HG02970 (cell line): ENCODE data around the gene AQP12A.
"Not testable (repeated sequence)": the region's sequence is repeated elsewhere in the genome, so short reads cannot be mapped to it uniquely, and the experiment has no call there.

ENCODE experiments used
- ATAC-seq: cut with Tn5 transposase; IDR thresholded peaks from one replicate; pipeline ENCODE4 v1.9.1; 2021; ENCODE audit warnings: mild to moderate bottlenecking, moderate library complexity, moderate number of reproducible peaks; ENCODE audit not compliant: unreplicated experiment, low FRiP score

The AQP12A gene

DNA sequence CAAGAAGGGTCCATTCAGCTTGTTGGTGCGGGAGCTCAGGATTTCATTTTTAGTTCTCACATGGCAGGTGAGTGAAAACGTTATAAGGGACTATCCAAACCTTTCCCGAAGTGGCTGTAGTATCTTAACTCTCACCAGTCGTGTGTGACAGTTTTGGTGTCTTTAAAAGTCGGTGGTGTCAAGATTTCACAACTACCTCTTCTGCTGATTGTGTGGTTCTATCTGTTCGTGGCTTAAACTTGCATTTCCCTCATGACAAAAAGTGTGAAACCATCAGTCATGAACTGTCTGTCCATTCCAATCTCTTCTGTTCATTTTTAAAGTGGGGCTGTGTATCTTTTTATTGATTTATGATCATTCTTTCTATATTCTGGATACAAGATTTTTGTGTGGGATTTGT is 5.2 kb upstream of the AQP12A start:
- no peak for ATAC-seq

DNA sequence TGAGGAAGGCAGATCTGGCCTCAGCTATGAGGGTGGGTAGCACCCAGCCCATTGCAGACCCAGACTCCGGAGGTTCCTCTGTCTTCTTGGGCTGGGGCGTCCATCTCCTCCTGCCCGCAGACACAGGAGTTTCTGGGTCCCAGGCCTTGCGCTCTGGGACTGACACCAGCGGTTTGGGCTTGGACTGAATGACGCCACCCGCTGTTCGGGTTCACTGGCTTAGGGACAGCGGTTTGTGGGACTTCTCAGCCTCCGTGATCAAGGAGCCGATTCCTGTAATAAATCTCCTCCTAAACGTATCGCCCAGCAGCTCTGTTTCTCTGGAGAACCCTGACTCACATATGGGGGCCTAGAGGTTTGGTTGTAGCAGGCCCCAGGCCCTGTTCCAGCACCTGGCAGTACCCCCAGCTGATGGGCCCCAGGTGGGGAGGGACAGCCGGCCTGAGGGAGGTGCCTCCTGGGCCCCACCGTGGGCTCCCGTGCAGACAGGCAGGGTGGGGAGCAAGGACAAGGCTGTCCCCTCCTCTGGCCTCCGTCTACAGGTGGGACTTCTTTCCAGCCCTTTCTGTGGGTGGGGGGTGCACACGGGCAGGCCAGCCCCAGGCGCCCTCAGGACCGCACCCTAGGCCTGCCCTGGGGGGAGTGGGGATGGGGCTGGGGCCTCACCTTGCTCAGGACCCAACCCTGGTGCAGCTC is 4.5 kb upstream of the AQP12A start:
- no peak for ATAC-seq

DNA sequence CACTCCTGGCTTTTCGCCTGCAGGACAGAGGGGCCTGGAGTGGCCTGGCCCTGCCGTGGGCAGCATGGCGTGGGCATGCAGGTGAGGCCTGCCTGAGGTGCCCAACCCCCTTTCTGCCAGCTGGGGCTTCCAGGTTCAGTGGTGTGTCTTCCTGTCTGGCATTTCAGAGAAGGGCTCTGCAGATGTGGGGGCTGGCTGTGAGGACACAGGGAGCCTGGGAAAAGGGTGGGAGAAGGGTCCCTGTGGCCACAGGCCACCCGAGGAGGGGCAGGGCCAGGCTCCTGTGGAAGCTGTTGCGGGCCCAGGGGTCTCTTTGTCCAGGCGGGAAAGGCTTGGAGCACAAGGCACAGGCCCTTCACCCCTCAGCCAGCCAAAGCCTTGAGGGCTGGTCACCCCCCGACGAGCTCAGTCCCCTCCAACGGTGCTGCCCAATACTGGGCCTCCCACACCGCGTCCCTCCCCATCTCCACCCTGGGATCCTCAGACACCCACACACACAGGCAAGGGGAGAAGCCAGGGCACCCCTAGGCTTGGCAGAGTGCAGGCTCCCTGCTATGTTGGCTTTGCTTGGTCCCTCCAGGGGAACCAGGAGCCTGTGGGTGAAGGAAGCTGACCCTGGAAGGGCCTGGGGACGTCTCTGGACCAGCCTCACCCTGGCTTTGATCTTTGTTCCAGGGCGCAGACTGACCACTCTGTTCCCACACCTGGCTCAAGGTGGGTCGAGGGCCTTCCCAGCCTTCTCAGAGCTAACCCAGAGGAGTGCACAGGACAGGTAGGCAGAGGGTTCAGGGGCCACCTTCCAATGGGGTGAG is 3.7 kb upstream of the AQP12A start:
- no peak for ATAC-seq

DNA sequence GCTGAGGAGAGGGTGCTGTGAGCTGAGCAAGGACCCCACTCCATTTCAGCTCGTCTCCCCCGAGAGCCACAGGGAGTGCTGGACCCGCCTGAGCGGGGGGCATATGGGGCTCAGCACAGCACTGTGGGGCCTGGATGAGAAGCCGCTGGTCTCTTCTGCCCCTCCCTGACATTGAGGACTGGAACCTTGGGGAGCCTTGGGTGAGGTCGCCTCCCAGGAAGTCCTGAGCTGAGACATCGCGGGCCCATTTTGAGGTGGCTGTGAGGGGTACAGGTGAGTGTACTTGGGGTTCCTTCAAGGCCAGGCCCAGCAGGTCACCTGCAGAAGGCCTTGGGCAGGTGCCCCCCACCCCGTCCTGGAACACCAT is 3.1 kb upstream of the AQP12A start:
- no peak for ATAC-seq

DNA sequence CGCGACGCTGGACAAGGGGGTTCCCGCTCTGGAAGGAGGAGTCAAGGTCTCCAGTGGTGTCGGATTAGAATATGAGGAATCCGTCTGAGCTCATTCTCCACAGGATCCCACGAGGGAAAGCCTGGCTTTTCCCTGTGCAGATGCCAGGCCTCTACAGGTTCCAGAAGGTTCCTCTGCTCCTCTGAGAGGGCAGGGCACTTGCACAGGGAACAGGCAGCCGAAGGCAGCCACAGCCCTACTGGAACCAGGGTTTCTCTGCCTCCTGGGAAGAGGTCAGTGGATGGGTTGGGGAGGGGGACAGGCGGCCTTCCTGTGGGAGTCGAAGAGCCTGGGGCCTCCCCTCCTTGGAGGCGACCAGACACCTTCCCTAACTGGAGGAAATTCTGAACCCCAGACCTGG is 1.7 kb upstream of the AQP12A start:
- no peak for ATAC-seq

DNA sequence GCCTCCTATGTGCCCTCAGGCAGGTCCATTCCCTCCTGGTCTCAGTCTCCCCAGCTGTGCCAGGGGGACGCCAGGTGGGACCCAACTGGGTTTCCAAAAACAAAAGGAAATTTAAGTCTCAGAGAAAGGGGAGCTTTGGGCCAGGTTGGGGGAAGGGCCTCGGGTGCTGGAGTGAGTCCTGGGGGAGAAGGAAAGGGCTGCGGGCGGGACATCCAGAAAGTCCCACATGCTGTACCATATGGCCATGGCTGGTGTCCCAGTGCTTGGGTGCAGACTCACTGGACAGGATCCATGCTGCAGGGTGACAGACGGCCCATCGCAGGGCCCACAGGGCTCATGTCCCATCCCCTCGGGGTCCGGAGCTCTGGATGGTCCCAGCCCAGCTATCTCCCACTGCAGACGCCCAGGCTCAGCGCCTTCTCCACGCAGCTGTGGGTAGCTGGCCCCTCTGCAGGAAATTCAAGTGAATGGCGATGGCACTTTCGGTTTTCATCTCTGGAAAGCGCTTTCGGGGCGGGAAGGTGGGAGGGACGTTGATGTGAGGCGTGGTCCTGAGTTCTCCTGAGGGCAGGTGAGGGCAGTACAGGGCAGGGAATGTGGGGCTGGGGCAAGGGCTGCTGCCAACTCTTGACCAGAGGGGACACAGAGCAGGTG is 1.1 kb upstream of the AQP12A start:
- ATAC-seq: not testable (repeated sequence)

DNA sequence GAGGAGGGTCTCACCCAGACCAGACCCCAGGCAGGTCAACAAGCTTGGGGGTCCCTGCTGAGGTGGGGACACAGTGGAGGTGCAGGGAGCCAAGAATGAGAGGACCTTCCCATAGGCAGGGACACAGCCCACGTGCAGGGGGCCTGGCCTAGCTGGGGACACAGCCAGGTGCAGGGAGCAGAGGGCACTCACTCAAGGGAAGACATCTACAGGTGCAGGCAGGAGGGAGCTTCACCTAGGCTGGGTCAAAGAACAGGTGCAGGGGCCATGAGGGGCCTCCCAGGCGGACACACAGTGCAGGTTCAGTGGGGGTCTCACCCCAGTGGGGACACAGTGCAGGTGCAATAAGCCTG is 615 bp upstream of the AQP12A start:
- not testable (repeated sequence) for ATAC-seq

DNA sequence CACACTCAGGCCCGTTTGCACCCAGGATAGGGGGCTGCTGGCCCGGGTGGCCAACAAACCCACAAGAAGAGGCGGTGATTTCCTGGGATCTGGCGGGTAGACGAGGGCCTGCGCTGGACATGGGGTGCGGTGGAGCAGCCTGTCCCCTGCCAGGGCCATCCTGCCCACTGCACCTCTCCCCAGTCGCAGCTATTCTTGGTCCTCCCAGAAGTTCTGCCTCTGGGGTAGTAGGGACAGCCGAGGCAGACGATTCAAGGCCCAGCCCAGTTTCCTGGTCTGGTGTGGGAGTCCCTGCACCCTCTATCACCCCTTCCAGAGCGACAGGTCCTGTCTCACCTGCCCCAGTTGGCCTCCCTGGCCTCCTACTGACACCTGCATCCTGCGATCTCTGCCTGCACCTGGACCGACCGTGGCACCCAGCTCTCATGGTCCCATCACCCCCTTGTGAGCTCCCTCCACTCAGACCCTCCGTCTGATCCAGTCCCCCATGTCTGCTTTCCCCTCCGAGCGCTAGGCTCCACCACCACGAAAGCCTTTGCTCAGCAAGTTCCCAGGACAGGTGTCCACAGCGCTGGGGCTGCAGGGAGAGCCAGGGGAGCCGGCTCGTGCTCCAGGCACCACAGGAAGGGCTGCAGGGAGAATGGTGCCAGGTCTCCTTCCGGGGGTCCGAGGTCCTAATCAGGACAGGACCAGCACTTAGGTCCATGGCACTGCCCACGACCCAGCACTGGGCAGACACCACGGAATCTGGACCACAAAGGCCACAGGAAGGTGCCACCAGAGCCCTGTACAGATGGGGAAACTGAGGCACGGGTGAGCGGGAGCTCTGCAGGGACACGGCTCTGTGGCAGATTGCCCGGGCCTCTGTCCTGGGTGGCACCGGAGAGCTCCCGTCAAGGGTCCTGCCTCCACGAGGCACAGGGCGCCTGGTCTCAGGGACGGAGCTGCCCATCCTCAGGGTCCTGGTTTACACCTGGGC is 1.2 kb downstream of the AQP12A start:
- not testable (repeated sequence) for ATAC-seq

DNA sequence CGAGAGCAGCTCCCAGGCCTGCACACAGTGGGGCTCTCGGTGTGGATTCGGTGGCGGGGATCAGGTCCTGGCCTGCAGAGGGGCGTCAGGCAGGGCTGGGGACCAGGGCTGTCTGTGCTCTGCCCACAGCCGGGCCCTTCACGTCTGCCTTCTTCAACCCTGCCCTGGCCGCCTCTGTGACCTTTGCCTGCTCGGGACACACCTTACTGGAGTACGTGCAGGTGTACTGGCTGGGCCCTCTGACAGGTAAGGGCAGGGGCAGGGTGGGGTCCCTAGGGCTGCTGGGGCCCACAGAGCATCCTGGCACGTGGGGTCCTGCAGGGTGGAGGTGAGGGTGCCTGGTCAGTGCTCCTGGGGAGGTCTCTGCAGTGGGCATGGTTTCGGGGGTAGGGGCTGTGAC is 2.6 kb downstream of the AQP12A start:
- ATAC-seq: not testable (repeated sequence)

- ATAC-seq: not testable (repeated sequence)
These were observed 3.9 kb downstream of the AQP12A start for GRCh38 chr2:240695593-240695992.

DNA sequence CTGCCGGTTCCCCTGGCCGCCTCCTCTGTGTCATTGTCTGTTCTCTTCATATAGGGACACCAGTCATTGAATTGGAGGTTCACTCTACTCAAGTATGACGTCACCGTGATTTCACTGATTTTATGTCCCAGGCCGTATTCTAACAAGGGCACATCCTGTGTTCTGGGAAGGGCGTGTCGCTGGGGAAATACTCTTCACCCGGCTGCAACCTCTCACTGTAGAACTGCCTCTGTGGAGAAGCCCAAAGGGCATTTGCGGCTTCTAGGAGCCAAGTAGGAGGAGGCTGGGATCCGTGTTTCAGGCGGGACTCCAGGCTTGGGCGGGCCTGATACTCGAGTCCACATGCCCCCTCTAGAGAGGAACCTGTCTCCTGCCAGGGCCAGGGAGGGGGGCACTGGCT is 4.8 kb downstream of the AQP12A start:
- not testable (repeated sequence) for ATAC-seq

DNA sequence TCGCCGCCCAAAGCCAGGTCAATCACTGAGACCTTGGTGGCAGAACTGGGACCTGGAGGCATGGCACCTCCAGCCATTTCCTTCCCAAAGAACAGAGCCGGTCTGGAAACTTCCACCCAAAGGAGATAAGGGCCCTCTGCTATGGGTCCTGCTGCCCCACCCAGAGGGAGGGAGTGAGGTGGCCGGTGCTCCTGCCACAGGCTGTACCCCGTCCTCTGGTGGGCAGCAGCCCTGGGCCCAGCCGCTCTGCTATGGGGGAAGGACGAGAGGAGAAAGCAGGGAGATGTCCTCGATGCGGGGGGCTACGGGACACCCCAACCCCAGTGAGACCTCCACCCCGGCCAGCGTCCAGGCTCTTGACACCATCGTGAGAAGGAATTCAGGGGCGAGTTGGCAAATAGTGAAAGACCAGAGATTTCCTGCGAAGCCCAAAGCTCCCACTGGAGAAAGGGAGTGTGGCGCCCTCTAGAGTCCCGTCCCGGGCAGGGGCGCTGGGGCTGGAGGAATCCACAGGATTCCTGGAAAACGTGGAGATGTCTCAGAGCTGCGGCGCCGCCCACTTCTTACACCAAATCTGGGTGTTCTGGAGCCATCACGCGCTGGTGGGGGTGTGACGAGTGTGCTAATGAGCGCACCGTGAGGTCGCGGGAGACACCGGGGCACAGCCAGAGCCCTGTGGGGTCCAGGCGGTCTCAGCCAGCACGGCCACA is 7.3 kb downstream of the AQP12A start:
- not testable (repeated sequence) for ATAC-seq

DNA sequence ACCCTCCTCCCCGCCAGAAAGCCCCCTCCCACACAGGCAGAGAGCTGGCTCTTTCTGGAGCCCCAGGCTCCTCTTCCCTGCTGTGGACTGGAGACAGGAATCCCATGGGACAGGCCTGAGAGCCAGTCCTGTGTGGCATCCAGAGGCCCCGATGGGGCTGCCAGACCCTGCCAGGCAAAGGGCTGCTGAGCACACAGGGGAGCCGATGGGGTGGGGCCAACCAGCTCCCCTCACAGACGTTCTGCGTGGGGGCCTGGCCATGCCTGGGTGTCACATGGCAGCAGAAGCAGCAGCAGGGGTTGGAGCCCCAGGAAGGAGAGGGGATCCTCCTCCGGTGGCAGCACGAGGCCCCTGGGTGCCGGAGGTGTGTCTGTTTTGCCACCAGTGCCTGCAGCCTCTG is 8.2 kb downstream of the AQP12A start:
- ATAC-seq: not testable (repeated sequence)

DNA sequence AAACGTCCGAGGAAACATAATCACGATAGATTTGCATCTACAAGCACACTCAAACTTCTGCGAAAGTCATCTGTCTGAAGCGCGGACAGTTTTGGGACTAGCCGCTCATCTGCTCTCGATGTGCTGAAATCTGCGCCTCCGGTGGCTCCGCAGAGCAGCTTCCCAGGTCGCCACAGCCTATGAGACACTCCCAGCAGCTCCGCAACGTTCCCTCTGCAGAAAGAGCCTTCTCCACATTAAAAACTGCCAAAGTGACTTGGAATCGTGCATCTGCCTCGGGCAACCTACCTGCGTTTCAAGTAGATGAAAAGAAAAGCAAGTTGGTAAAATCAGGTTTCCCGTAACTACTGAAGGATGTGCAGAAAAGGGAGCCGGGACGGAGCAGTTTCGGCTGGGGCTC is 8.9 kb downstream of the AQP12A start:
- not testable (repeated sequence) for ATAC-seq

GRCh38 chr2:240701091-240701735 is 9.5 kb downstream of the AQP12A start:
- ATAC-seq: no peak

DNA sequence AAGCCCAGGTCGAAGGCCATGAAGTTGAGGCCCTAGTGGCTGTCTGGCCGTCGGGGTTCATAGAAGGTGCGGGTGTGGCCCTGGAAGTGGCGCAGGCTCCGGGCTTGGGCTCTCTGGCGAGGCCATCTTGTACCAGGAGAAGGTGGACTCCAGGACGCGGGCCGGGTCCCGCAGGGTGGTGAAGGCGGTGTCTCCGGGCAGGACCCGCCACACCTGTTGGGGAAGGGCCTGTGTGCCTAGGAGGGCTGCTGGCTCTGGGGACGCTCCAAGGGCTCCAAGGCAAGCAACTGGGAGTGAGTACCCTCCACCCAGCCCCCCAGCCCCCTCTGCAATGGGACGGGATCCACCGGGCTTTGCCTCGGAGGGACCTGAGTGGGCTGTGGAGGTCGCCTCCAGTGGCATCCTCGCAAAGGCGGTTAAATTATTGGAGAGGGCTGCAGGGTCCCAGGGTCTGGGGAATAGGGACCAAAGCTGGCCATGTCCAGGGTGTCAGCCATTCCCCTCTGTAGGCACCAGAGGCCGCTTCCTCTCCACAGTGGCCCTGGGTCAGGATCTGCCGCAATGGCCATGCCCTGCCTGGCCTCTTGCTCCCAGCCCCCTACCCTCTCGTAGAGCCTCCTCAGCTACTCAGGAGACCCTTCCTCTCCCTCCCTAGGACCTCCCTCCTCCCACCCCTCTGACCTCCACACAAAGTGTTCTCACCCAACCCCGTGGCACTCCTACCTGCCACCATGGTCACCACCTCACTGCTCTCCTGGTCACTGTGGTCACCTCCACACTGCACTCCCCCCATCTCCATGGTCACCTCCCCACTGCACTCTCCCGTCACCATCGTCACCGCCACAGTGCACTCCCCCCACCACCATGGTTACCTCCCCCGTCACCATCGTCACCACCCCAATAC is 10.3 kb downstream of the AQP12A start:
- no peak for ATAC-seq

- no peak for ATAC-seq
These were observed 11.0 kb downstream of the AQP12A start for GRCh38 chr2:240702640-240703011.
